Measurements from ENCODE around the gene OSBPL6.
"Not testable (repeated sequence)": the region's sequence is repeated elsewhere in the genome, so short reads cannot be mapped to it uniquely, and the experiment has no call there.

The OSBPL6 gene

DNA sequence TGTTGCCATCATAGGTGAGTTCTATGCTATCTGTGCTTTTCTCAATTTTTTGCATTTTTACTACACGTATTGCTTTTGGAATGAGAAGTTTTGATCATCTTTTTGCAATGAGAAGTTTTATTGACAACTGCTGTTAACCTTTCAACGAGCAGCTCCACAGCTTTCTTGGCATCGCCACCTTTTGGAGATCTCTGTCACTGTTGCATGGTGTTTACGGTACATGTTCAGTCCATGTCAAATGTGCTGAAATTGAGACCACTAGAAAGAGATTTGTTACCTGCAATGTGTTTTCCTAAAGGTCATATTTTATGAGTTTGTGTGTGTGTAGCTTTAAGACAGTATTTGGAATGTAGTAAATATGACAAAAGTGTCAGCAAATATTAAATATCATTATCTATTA, 120.8 kb downstream of the OSBPL6 start:
- DNase-seq = no peak

- DNase-seq = no peak
Observed at GRCh38 chr2:178315488-178315948, 121.2 kb downstream of the OSBPL6 start.

- no peak for DNase-seq
Observed at GRCh38 chr2:178317811-178318210, 123.5 kb downstream of the OSBPL6 start.

- no peak for DNase-seq
Observed at GRCh38 chr2:178320011-178320585, 125.8 kb downstream of the OSBPL6 start.

DNA sequence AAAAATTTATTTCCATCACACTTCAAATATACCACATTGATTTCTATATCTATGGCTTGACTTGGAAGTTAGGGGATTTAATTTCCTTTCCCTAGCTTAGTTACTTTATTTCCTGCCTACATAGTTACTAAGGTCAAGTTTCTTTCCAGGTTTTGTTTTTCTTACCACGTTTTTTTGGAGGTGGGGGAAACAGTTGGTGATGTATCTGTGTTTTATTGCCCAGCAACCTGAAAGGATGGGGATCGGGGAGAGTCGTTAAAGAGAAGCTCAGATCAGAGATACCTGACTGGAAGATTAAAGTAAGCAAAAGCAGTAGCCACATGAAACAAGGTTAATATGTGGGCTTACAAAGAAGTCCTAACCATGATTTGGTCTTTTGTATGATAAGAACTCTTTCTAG, 127.8 kb downstream of the OSBPL6 start:
- DNase-seq = no peak

- DNase-seq = not testable (repeated sequence)
Observed at GRCh38 chr2:178323331-178323730, 129.0 kb downstream of the OSBPL6 start.

DNA sequence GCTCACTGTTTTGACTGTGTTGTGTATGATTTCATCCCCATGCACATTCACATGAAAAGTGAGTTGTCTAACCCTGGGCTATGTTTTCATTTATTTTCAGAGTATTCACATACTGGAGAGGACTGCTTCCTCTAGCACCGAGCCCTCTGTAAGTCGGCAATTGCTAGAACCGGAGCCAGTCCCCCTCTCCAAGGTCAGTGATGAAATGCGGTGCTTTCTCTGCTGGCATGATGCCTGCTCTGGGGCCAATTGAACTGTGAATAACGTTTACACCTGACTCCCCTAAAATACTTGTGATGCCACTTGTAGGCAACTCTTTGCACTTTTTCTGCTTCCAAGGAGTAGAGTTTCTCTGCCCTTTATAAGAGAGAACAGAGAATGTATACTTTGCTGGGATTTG, 129.8 kb downstream of the OSBPL6 start:
- DNase-seq = no peak

DNA sequence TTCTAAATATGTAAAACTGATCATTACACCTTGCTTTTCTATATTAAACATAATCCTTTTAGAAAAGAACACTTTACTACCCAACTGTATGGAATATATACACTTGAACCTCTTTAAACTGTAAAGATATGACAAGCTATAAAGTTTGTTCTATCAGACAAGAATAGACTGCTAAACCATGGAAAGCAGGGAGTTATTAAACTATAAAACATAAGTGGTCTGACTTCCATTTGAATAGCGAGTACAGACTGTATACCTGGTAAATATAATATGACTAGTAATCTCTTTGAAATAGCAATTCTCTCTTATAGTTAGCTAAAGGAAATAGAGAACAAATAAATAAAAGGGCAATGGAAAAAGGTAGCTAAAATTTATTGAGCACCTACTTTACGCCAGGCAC, 131.0 kb downstream of the OSBPL6 start:
- DNase-seq = no peak

DNA sequence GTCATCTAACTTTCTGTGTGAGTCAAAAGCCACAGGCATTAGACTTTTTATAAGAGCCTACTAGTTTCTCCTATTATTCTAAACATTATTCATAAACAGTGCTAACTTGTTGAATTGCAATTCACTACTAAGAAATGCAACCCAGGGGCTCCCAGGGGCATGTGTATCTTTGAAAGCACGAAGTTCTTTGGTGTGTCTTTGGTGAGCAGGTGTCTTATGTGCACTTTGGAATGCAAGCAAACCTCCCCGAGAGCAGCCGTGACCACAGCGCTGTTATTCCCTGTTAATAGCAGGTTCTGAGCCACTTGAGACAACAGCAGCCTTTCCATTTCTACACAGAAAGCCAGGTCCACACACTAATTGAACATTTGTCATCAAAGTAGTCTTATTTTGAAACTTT, 133.2 kb downstream of the OSBPL6 start:
- no peak for DNase-seq

GRCh38 chr2:178328037-178328436, 133.7 kb downstream of the OSBPL6 start:
- DNase-seq = no peak

DNA sequence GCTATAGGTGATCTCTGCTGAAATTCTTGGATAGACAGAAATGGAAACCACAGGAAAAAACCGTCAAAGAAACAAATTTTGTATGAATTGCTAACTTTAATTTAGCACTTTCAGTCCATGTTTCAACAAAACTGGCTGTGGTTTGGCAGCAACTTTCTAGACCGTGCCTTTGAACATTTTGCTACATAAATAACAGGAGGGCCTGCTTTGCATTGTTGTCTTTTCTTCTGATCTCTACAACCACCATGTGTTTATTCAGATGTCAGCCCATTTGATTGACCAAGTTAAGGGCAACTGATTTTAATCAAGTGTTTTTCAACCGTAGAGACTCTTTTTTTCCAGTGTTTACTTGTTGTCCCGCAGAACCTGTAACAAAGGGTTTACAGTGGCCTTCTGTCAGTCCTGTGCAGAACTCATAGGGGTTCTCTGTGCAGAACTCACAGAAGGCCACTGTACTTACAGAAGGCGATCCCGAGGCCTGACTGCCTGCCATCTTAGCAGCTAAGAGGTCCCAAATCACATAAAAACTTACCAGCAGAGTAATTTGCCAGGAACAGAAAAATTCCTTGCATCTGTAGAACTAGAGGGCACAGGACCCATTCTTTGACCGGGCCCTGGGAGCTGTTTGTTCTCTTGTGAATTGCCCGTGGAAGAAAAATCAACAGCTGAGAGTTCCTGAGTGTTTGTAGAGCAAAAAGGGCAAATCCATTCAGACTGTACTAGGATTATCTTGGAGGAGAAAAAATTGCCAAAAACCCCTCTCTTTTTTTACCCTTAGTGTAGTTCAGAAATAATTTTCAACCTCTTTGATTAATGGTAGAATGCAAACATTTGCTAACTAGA, 136.1 kb downstream of the OSBPL6 start:
- DNase-seq = no peak

GRCh38 chr2:178331474-178332432, 137.4 kb downstream of the OSBPL6 start:
- peak; percentile 29 for DNase-seq

- no peak for DNase-seq
Observed at GRCh38 chr2:178333851-178334250, 139.5 kb downstream of the OSBPL6 start.

DNA sequence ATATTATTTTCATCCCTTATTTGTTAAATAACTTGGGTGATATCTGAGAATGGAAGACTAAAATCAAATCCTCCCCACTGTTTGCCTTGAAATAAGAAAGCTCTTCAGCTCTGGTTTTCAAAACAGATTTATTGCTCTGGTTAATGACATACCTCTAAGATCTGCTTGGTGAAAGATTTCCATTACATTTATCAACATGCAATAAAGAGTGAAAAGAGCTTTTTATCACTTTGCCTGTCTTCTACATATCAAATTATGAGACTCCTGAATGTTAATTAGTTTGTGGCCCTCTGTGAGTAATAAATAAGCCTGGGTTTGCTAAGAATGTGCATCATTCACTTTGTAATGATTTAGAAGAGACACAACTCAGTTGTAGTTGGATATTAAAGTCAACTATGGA, 140.9 kb downstream of the OSBPL6 start:
- DNase-seq = no peak

DNA sequence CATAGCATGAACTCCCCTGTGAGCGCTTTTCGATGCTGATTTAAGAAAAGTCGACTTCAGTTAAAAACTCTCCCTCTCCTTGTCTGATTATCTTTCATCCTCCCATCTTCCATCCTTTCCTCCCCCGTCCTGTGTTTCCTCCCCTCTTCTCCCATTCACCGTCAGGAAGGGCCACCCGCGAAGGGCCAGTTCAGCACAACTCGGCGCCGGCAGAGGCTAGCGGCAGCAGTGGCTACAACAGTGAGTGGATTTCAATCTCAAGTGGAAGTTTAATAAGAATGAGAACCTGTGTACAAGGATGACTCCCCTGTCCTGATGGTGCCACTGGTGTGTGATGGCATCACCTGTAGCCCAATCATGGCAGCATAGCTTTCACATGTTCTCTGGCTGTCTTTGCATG, 149.8 kb downstream of the OSBPL6 start:
- DNase-seq = no peak

DNA sequence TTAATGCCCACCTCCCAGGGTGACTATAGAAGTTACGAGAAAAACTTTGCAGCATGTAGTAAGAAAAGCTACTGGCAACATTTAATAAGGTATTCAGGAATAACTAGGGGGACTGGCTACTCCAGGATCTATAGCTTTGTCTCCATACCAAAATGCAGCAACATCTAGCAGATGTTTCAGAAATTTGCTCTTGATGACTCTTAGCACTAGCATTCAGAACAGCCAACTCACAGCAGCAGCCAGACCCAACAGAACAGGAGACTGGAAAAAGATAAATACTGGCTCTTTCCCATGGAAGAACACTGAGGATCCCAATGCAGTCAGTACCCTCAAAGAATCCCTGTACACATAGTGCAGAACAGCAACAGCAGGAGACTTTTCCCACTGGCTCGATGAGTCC, 151.6 kb downstream of the OSBPL6 start:
- no peak for DNase-seq

GRCh38 chr2:178350051-178350450, 155.7 kb downstream of the OSBPL6 start:
- no peak for DNase-seq

GRCh38 chr2:178357704-178358103, 163.4 kb downstream of the OSBPL6 start:
- DNase-seq = not testable (repeated sequence)

DNA sequence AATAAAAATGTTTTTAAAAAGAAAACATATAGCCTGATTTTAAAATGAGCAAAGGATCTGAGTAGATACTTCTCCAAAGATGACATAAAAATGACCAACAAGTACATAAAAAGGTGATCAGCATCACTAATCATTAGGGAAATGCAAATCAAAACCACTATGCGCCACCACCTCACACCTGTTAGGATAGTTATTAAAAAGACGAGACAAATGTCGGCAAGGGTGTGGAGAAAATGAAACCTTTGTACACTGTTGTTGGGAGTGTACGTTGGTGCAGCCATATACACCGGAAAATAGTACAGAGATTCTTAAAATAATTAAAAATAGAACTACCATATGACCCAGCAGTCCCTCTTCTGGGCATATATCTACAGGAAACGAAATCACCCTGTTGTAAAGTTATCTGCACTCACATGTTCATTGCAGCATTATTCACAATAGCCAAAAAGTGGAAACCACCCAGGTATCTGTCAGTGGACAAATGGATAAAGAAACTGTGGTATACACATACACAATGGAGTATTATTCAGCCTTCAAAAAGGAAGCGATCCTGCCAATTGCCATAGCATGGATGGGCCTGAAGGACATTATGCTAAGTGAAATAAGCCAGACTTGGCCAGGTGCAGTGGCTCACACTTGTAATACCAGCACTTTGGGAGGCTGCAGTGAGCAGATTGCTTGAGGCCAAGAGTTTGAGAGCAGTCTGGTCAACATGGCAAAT, 165.0 kb downstream of the OSBPL6 start:
- DNase-seq = no peak

DNA sequence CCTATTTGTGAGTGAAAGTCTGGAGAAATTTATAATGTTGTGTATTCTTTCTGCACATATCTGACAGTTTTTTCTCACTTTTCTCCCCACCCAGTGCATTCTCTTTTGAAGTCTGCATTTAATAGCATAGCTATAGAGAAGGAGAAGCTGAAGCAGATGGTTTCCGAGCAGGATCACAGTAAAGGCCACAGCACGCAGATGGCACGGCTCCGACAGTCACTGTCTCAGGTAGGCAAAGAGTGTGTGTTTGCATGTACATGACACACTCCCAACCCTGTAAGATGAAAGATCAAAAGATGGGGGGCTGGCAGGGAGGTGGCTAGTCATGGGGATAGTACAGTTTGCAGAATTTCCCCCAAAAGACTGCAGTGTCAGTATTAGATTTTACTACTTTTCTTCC, 167.3 kb downstream of the OSBPL6 start:
- DNase-seq = peak; percentile 2

GRCh38 chr2:178363252-178363651, 168.9 kb downstream of the OSBPL6 start:
- DNase-seq = no peak

- DNase-seq = no peak
Observed at GRCh38 chr2:178365116-178365515, 170.8 kb downstream of the OSBPL6 start.

DNA sequence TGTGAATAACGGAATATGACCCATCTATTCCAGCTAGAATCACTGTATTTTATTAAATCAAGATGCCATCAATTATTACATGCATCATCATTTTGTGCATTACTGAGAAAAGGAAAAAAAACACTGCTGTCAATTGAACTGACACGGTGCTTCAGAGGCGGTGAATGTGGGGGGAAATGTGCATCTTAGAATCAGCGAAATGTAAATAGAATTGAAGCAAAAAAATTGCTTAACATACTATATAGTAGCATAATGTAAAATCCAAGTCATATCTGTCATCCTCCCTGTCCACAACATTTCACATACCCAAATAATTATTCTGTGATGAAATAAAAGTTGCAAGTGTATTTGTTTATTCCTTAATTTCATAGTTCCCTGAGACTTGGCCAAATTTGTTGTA, 172.1 kb downstream of the OSBPL6 start:
- no peak for DNase-seq
